ENCODE data around the gene ANKRD11. TPM values are rescaled to one million over a fixed set of nuclear protein-coding genes. Genes with fewer than 3 reads are reported as not detected.

ANKRD11 gene
- total RNA-seq, 4 donors from 2014 or later = 75.6 to 183 (median 108) TPM

DNA sequence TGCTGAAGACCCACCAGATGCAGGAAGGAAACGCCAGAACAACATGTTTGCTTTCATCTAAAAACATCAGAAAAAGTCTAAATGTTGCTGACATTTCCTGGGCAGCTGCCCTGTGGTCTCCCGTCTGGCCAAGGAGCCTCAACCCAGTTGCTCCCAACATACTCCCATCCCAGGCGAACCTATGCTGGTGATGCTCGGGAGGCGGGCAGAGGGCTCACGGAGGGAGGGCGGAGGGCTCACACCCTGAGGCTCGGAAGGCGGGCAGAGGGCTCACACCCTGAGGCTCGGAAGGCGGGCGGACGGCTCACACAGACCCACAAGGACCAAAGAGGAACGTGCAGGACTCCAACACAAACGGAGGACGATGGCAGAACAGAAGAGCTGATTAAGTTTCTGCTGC, 135.4 kb downstream of the ANKRD11 start:
- 91% methylated on average over 16 of the region's 16 CpGs for WGBS, 2 donors
- no peak overlapping the region for H3K4me3 ChIP-seq (ENCODE audit: low read depth, poor library complexity, severe bottlenecking)
- intact Hi-C loops (cut with DNase I; ENCODE audit: low total_unique reads) = no loop called here
- DNase-seq (ENCODE audit: low spot score in 2 of 2) = no peak
- TF ChIP-seq POLR2A (IDR thresholded peaks at IDR 0.05) (no peak), CTCF (IDR thresholded peaks at IDR 0.05) (no peak)

- TF ChIP-seq POLR2A (IDR thresholded peaks at IDR 0.05) = no peak
- no peak for TF ChIP-seq CTCF (IDR thresholded peaks at IDR 0.05)
- DNase-seq (ENCODE audit: low spot score in 2 of 2) = no peak
- H3K4me3 ChIP-seq (ENCODE audit: low read depth, poor library complexity, severe bottlenecking) = no peak overlapping the region
- 88 to 90% methylated on average over 6 of the region's 6 CpGs for WGBS, 2 donors
- intact Hi-C loops (cut with DNase I; ENCODE audit: low total_unique reads) = no loop called here
Observed at GRCh38 chr16:89354325-89354724, 136.0 kb downstream of the ANKRD11 start.

DNA sequence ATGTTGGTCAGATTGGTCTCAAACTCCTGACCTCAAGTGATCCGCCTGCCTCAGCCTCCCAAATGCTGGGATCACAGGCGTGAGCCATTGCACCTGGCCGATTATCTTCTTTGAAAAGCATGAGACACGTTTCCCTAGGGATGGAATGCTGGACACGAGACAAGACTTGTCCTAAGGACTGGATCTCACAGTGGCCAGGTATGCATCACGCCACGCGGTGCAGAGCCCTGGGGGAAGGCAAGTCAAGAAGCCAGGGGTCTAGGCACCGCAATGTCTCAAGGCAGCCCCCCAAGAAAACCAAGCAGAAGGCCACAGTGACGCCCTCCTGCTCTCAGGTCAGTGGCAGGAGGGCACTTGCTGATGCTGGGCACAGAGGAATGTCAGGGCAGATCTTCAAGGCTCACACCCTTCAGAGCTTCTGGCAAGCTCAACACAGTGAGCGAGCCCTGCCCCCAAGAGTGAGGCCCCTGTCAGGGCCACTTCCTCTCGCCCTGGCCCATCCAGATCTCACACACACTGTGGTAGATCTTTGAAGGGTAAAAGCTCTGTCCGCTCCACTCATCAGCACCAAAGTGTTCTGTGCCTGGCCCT, 138.2 kb downstream of the ANKRD11 start:
- TF ChIP-seq POLR2A (IDR thresholded peaks at IDR 0.05) (no peak), CTCF (IDR thresholded peaks at IDR 0.05) (no peak)

GRCh38 chr16:89351645-89352044, 138.7 kb downstream of the ANKRD11 start:
- no peak overlapping the region for H3K4me3 ChIP-seq (ENCODE audit: low read depth, poor library complexity, severe bottlenecking)
- no peak for DNase-seq (ENCODE audit: low spot score in 2 of 2)
- WGBS, 2 donors = 89 to 90% methylated on average over 12 of the region's 12 CpGs
- intact Hi-C loops (cut with DNase I; ENCODE audit: low total_unique reads) = no loop called here
- TF ChIP-seq POLR2A (IDR thresholded peaks at IDR 0.05) (no peak), CTCF (IDR thresholded peaks at IDR 0.05) (no peak)

More for the DNA sequence above, 138.2 kb downstream of the ANKRD11 start:
- 70 to 75% methylated on average over 13 of the region's 13 CpGs for WGBS, 2 donors
- DNase-seq (ENCODE audit: low spot score in 2 of 2) = no peak
- intact Hi-C loops (cut with DNase I; ENCODE audit: low total_unique reads) = no loop called here
- no peak overlapping the region for H3K4me3 ChIP-seq (ENCODE audit: low read depth, poor library complexity, severe bottlenecking)

GRCh38 chr16:89350701-89351380, 139.5 kb downstream of the ANKRD11 start:
- intact Hi-C loops (cut with DNase I; ENCODE audit: low total_unique reads) = no loop called here
- DNase-seq (ENCODE audit: low spot score in 2 of 2) = no peak
- no peak overlapping the region for H3K4me3 ChIP-seq (ENCODE audit: low read depth, poor library complexity, severe bottlenecking)
- WGBS, 2 donors = 89 to 91% methylated on average over 18 of the region's 18 CpGs
- TF ChIP-seq POLR2A (IDR thresholded peaks at IDR 0.05) = no peak
- TF ChIP-seq CTCF (IDR thresholded peaks at IDR 0.05) = no peak
